MM.1S (cell line): Measurements from ENCODE around the gene VPS4A.

Experiments
- DNase-seq: peaks from one replicate; pipeline ENCODE4 v3.0.0-alpha.2; 2015
- H2AFZ ChIP-seq: fragments of 300-600 bp; sonication (generic); 2 replicates; pipeline ENCODE4 v1.6.0; 2016; ENCODE audit warnings: antibody characterized with exemption, low read length
- H3F3A ChIP-seq: fragments of 300-600 bp; sonication (generic); 2 replicates; pipeline ENCODE4 v1.6.1; 2016; ENCODE audit warnings: mild to moderate bottlenecking, antibody characterized with exemption, low read length, moderate library complexity, mixed read lengths; ENCODE audit not compliant: insufficient read depth
- H3K27ac ChIP-seq: fragments of 300-600 bp; sonication (generic); 2 replicates; pipeline ENCODE4 v1.5.1; 2016; ENCODE audit warnings: mild to moderate bottlenecking, low read length
- H3K27me3 ChIP-seq: fragments of 300-600 bp; sonication (generic); replicated peaks from 2 replicates; pipeline ENCODE4 v1.6.0; 2016; ENCODE audit warnings: low read length; ENCODE audit not compliant: insufficient read depth
- H3K36me3 ChIP-seq: fragments of 300-600 bp; sonication (generic); replicated peaks from 2 replicates; pipeline ENCODE4 v1.6.1; 2016; ENCODE audit warnings: mild to moderate bottlenecking, low read length, mixed read lengths; ENCODE audit not compliant: insufficient read depth
- H3K4me1 ChIP-seq: fragments of 300-600 bp; sonication (generic); 2 replicates; pipeline ENCODE4 v1.6.1; 2016; ENCODE audit warnings: low read length, mixed read lengths
- H3K4me2 ChIP-seq: fragments of 300-600 bp; sonication (generic); 2 replicates; pipeline ENCODE4 v1.6.0; 2016; ENCODE audit warnings: low read depth, low read length
- H3K4me3 ChIP-seq: fragments of 300-600 bp; sonication (generic); 2 replicates; pipeline ENCODE4 v1.5.1; 2016; ENCODE audit warnings: low read length, mixed read lengths
- H3K79me2 ChIP-seq: fragments of 300-600 bp; sonication (generic); 2 replicates; pipeline ENCODE4 v1.6.1; 2016; ENCODE audit warnings: mixed run types, low read length, mixed read lengths
- H3K9ac ChIP-seq: fragments of 300-600 bp; sonication (generic); 2 replicates; pipeline ENCODE4 v1.6.1; 2016; ENCODE audit warnings: low read length, mixed read lengths
- H3K9me2 ChIP-seq: fragments of 300-600 bp; sonication (generic); replicated peaks from 2 replicates; pipeline ENCODE4 v1.6.1; 2016; ENCODE audit warnings: mild to moderate bottlenecking, low read length, mixed read lengths; ENCODE audit not compliant: insufficient read depth
- H3K9me3 ChIP-seq: fragments of 300-600 bp; sonication (generic); replicated peaks from 2 replicates; pipeline ENCODE4 v1.6.1; 2016; ENCODE audit warnings: mild to moderate bottlenecking, low read length, mixed read lengths; ENCODE audit not compliant: insufficient read depth
- H4K20me1 ChIP-seq: fragments of 300-600 bp; sonication (generic); 2 replicates; pipeline ENCODE4 v1.6.1; 2016; ENCODE audit warnings: mild to moderate bottlenecking, low read length, moderate library complexity, mixed read lengths; ENCODE audit not compliant: insufficient read depth
- CTCF ChIP-seq: fragments of 300-600 bp; sonication (generic); IDR thresholded peaks from 2 replicates; pipeline ENCODE4 v1.5.1; 2016; ENCODE audit warnings: antibody characterized with exemption, low read length, mixed read lengths
- EZH2 ChIP-seq: fragments of 300-600 bp; sonication (generic); optimal IDR thresholded peaks from 2 replicates; pipeline ENCODE3; 2017; ENCODE audit warnings: low read depth, mild to moderate bottlenecking, antibody characterized with exemption, low read length, mixed read lengths
- EZH2phosphoT487 ChIP-seq: fragments of 300-600 bp; sonication (generic); IDR thresholded peaks from 2 replicates; pipeline ENCODE4 v1.6.1; 2018; ENCODE audit warnings: antibody characterized with exemption, low read length

The VPS4A gene

GRCh38 chr16:69270395-69270794 lies 40.8 kb upstream of the VPS4A start:
- H3K27me3 ChIP-seq, result no peaks in the 10 kb centered on the region
- no peak for DNase-seq
- no peak overlapping the region for H3K4me2 ChIP-seq
- no peak overlapping the region for H3K27ac ChIP-seq
- H3K79me2 ChIP-seq, result no peaks in the 10 kb centered on the region
- H3K9me2 ChIP-seq, result no peaks in the 10 kb centered on the region
- no peaks in the 10 kb centered on the region for H3K9me3 ChIP-seq
- H3K9ac ChIP-seq, result no peak overlapping the region
- H3K4me1 ChIP-seq, result no peaks in the 10 kb centered on the region
- no peak overlapping the region for H2AFZ ChIP-seq
- no peaks in the 10 kb centered on the region for H4K20me1 ChIP-seq
- no peaks in the 10 kb centered on the region for H3F3A ChIP-seq
- TF ChIP-seq EZH2phosphoT487 (no peak), CTCF (no peak)
- no peak overlapping the region for H3K4me3 ChIP-seq
- no peaks in the 10 kb centered on the region; the same call in none of the 2 replicates for H3K36me3 ChIP-seq

- Histone ChIP-seq H3K9me3 (no peaks in the 10 kb centered on the region), H3K4me1 (no peaks in the 10 kb centered on the region), H4K20me1 (no peaks in the 10 kb centered on the region), H3K9me2 (no peaks in the 10 kb centered on the region), H3K9ac (no peak overlapping the region), H3K79me2 (no peaks in the 10 kb centered on the region), H3K36me3 (no peaks in the 10 kb centered on the region; the same call in none of the 2 replicates), H3K4me2 (no peak overlapping the region), H2AFZ (no peak overlapping the region), H3K4me3 (no peak overlapping the region), H3K27me3 (no peaks in the 10 kb centered on the region), H3F3A (no peaks in the 10 kb centered on the region), H3K27ac (no peak overlapping the region)
- TF ChIP-seq CTCF, result no peak
- no peak for TF ChIP-seq EZH2
- TF ChIP-seq EZH2phosphoT487, result no peak
- no peak for DNase-seq
Measured at GRCh38 chr16:69270831-69271230, 40.3 kb upstream of the VPS4A start.

GRCh38 chr16:69273009-69273408 lies 38.1 kb upstream of the VPS4A start:
- H3K9me2 ChIP-seq, result no peaks in the 10 kb centered on the region
- H3K9me3 ChIP-seq, result no peaks in the 10 kb centered on the region
- H3K9ac ChIP-seq, result no peak overlapping the region
- TF ChIP-seq CTCF (no peak), EZH2phosphoT487 (no peak), EZH2 (no peak)
- H4K20me1 ChIP-seq, result no peaks in the 10 kb centered on the region
- no peaks in the 10 kb centered on the region; the same call in none of the 2 replicates for H3K36me3 ChIP-seq
- no peaks in the 10 kb centered on the region for H3F3A ChIP-seq
- no peaks in the 10 kb centered on the region for H3K4me1 ChIP-seq
- no peaks in the 10 kb centered on the region for H3K79me2 ChIP-seq
- H3K27me3 ChIP-seq, result no peaks in the 10 kb centered on the region
- H3K4me2 ChIP-seq, result no peak overlapping the region
- no peak overlapping the region for H3K4me3 ChIP-seq
- H2AFZ ChIP-seq, result no peak overlapping the region
- DNase-seq, result no peak
- H3K27ac ChIP-seq, result no peak overlapping the region
